Raji (cell line): ENCODE data around the gene NPRL2.

Source experiments
- POLR2A ChIP-seq: IDR thresholded peaks from 2 replicates; pipeline ENCODE4 v1.6.1; 2011; ENCODE audit warnings: low read depth, low read length, control low read depth; ENCODE audit not compliant: insufficient read depth

NPRL2 gene

DNA sequence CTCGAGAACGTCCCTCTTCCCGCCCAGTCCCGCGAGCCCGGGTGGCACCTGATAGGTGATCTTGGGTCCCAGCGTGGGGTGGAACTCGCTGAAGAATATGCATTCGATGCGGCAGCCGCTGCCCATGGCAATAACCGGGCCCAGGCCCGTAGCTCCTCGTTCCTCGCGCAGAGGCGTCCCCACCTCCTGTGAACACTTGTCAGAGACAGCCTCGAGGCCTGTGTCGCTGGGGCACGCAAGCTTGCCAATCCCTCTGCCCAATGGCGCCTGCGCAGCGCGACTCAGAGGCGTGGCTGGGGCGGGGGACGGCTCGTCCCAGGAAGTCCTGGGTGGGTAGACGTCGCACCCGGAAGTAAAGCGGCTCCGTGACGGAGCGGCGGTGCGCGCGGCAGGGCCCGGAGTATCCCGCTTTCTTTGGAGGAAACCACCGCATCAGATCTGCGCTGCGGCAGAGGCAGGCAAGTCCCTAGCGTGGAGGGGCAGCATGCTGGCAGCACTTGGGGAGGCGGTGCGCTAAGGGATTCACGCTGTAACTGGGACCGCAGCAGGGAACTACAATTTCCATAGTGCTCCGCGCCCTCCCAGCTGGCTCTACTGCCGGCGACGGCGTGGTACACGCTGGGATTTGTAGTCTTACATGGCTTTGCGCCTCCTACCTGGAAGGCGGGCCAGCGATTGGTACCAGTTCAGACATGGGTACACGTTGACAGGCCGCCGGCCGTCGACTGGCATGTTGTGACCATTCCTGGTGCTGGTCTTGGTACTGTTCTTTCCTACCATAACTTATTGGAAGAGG lies at the start of gene NPRL2, which contains the start of gene CYB561D2:
Gene NPRL2 (minus strand): TSS at position 249 of the 796 bp plus-strand sequence. CDS start 123 bp downstream, at position 126.
Gene CYB561D2 (plus strand): TSS at position 336 of the 796 bp plus-strand sequence. CDS start 572 bp downstream, outside the sequence.
- TF ChIP-seq POLR2A = peak; percentile 99

DNA sequence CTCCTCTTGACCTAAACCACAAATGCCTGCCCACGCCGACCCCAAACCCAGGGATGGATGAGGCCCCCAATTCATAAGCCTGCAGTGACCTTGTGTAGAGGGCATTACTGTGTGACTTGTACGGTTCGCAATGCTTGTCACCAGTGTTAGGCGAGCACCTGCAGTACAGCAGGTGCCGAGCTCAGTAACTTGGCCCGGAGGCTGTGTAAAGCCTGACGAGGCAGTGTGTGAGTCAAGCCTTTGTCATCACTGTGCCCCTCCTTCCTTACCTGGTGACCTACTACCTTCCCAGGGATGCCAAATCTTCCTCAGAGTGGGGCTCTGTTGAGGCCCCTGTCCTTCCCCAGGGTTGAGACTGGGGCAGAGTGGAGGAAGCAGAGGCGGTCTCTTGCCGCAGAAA lies 45.9 kb upstream of the NPRL2 start:
- TF ChIP-seq POLR2A = no peak

DNA sequence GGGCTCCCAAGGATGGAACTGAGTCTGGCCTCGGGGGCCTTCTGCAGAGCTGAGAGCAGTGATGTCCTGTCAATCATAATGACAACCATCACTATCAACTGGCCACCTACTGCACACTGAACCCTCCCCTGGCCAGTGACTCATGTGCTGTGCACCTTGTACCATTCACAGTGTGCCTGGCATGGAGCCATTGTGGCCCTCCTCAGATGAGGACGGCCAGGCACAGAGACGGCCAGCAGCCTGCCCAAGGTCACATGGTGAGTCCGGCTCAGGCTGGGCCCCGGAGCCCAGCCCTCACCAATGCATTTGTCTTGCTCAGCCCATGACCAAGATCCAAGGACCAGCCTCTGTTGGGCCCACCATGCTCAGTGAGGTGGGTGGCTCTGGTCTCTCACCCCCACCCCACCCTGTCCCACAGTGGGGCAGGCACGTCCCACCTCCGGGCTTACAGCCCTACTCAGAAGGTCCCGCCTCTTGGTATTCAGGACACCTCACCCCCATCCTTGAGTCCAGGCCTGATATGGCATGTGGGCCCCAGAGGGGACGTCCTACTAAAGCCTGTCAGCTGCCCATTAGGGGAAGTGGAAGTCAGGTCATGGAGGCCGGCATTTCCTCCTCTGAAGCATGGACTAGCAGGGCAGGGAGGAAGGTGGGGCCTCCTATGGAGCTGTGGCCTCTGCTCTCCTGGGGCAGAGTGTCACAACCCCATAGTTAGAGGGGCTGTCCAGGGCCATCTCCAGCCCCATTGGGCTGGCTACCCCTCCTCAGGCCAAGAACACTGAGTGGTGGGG lies 44.7 kb upstream of the NPRL2 start:
- TF ChIP-seq POLR2A = no peak

DNA sequence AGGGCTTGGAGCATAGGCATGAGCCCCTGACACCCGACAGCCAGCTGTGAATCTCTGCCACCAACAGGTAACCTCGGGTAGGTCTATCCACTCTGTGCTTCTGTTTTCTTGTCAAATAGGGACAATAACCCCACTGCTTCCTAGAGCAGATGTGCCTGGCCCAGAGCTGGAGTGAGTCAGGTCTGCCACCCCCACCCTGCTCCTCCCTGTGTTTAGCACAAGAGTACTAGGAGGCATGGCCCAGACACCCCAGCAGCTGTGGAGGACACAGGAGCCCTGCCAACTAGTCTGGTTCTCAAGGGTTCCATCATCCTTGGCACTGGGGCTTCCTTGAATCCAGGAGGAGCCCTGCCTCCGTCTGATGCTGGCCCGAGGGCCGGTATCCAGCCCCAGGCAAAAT lies 42.5 kb upstream of the NPRL2 start:
- TF ChIP-seq POLR2A = no peak

DNA sequence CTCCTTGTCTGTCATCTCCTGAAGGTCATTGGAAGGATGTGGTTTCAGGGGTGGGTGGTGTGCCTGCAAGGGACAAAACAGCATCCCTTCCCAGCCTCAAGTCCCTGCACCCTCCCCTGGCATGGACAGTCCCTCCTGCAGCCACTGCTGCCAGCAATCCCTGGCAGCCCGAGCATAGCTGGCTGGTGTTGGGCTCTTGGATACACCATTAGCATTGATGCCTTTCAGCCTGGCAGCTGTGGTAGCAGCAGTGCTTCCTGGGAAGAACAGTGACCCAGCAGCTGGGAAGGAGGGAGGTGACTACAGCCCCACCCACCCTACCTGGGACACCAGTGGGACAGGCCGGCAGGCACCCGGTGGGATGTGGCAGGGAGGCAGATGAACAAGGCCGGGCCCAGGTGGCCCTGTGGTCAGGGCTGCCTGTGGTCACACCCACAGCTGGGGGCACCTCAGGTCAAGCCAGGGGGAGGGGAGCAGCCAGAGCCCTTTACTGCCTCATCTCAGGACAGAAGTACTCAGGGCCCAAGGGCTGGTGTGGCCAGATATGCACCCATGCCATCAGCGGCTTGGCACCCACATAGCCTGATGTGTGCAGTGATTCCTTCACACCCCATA lies 41.6 kb upstream of the NPRL2 start:
- no peak for TF ChIP-seq POLR2A

DNA sequence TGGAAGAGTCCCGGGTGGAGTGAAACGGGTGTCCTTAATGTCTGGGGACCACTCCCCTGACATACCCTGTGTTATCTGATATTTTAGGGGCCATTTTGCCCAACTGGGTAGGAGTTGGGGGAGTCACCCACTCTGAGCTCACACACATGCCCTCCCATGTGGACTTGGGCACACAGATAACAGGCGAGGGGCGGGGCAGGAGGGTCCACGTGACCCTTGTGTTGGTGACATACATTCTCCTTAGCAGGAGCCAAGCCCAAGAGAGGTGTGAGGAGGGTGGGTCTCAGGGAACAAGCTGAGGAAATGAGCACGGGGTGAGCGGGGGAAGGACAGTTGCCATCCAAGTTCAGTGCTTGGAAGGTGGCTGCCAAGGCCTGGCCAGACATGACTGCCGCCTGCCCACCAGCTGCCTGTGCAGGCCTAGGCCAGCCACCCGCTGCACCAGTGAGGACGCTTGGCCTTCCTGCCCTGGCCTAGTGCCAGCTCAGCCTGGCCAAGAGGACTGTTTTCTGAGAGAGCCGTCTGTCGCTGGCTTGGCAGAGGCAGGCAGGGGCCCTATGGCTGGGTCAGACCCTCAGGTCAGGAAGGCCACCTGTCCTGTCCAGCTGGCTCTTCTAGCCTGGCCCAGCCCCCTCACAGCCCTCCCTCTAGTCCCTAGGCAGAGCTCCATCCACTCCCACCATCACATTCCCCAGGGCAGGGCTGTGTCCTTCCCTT lies 40.1 kb upstream of the NPRL2 start:
- no peak for TF ChIP-seq POLR2A

DNA sequence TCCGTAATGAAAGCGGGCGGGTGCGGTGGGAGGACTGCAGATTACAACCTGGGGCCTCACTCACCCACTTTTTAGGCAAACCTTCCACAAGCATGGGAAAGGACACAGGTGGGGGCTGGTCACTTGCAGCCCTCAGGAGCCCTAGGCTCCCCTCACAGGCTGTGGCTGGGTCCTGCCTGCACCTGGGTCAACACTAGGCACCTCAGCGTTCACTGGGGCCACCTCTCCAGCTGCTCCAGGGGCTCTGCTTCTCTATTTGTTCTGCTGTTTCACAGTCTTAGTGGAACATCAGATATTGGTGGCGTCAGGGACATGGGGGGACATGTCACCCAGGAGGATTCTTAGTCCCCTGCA lies 38.8 kb upstream of the NPRL2 start:
- no peak for TF ChIP-seq POLR2A

DNA sequence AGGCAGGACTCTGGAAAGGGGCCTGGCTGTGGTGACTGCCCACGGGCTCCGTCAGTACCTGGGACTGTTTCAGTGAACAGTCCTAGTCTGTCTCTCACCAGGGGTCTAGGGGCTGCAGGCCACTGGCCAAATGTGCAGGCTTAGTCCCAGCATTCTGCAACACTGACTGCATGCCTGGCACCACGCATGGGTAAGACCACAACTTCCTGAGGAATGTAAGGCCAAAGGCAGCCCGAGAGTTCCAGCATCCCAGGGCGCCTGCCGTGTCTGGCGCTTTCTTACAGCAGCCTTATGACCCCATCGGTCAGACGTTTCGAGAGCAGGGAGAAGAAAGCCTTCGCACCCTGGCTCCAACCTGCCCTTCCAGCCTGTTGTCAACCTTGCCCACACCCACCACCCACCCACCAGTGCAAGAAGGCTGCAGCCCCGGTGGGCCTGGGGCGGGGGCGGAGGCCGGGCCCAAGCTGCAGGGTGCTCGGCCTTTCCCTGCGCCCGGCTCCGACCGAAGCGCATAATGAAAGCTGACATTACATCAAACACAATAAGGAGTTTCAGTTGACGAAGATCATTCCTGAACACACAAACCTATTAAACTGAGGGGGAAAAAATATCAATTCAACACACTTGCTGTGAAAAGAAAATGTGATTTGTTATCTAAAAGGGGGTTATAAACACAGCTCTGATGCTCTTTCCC lies 38.3 kb upstream of the NPRL2 start:
- no peak for TF ChIP-seq POLR2A

DNA sequence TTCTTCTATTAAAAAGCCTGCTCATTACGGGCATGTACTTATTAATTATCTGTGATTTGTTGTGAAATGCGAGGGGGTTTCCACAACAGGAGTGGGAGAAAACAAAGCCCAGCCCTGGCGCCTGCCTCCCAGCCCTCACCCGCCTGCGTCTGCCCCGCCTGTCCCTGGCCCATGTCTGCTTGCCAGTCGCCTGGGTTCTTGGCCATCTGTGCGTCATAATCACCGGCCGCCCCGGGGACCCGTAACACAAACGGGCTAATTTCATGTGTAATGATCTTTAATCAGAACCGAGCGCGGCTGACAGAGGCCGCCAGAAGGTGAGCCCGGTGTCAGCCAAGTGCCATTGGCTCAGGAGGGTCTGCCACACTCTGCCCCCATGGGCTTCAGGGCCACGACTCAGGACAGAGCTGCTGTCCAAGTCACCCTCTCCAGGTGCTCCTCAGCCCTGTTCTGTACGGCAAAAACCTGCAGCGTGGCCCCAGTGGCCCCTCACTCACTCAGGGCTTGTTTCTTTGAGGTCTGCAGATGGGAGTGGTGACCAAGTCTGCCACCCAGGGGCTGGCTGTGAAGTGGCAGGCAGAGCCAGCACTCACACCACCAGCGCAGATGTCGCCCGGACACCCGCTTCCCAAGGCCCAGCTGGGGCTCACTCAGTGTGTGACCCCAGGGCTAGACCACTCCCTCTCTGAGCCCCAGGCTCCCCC lies 37.6 kb upstream of the NPRL2 start:
- no peak for TF ChIP-seq POLR2A

DNA sequence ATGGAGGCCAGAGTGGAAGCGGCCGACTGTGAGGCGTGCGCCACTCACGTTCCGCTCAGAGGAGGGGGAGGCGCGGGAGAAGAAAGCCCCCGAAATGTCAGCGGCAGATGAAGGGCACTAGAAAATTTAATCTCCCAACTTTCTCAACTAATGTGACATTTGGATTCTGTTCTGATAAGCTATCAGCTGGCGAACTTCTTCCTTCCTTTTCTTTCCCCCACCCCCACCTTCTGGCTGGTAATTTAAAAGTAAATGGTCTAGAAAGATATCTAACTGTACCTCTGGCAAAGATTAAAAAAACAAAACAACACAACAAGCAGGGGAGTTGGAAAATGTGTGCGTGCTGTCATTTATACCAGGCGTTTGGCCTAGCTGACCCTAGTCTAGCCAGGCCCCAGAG lies 35.2 kb upstream of the NPRL2 start:
- no peak for TF ChIP-seq POLR2A

DNA sequence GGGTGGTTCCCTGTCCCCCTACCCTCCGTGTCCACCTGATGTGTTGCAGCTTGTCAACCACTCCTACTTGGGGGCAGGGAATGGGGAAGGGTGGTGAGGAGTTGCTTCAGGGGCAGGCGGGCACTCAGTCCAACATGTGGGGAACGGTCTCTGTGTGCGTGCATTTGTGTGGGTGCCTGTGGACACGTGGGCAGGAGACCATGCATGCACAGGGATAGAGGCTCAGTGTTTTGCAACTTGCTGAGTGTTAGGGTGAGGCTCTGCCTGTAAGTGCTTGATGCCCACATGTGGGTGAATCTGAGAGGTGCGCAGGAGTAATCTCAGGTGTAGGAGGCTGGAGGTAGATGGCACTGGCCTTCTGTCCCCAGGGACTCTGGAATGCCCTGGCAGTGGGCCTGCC lies 33.2 kb upstream of the NPRL2 start:
- TF ChIP-seq POLR2A = no peak

DNA sequence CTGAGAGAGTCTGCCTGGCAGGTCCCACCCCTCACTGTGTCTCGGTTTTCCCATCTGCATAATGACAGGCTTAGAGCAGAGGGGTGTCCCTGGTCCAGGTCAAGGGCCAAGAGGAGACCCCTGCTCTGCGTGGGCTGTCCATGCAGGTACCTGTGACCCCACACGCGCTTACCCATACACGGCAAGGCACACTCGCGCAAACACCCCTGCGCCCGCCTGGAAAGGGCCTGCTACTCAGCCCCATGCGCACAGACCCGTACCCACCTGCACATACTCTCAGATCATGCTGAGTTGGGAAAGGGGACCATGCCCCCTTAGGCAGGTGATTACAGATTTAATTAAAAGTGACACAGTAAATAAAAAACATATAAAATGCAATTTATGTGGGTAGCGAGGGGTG lies 32.1 kb upstream of the NPRL2 start:
- no peak for TF ChIP-seq POLR2A

DNA sequence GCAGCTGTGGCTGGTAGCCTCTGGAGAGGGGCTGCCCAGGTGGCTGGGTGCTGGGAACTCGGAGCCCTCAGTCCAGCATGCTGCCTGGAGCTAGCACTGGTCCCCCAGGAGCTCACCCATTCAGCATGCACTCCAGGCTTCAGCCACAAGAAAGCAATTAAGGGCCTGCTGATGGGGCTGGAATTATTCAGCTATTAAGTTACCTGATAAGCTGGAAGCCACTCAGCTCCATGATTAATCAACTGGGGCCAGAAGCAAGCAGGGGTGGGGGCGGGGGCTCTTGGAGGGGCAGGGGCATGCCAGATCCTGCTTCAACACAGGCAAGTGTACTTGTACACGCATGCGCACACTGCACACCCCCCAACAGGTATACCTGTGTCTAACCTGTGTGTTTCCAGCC lies 30.8 kb upstream of the NPRL2 start:
- no peak for TF ChIP-seq POLR2A
